ENCODE results near the gene PRKAG3. TPM values are rescaled to one million over a fixed set of nuclear protein-coding genes. Genes with fewer than 3 reads are reported as not detected.

Gene PRKAG3
- total and polyA plus RNA-seq, 2 experiments from 2014 or later, result not detected

- H3K27me3 ChIP-seq (replicated peaks; ENCODE audit: insufficient read depth), result peaks cover 64% of the 10 kb centered on the region
- H3K4me1 ChIP-seq (ENCODE audit: insufficient read depth), result no peaks in the 10 kb centered on the region
- DNase-seq, result peak; percentile 64
These were observed 45.1 kb upstream of the PRKAG3 start for GRCh38 chr2:218876562-218877219.

DNA sequence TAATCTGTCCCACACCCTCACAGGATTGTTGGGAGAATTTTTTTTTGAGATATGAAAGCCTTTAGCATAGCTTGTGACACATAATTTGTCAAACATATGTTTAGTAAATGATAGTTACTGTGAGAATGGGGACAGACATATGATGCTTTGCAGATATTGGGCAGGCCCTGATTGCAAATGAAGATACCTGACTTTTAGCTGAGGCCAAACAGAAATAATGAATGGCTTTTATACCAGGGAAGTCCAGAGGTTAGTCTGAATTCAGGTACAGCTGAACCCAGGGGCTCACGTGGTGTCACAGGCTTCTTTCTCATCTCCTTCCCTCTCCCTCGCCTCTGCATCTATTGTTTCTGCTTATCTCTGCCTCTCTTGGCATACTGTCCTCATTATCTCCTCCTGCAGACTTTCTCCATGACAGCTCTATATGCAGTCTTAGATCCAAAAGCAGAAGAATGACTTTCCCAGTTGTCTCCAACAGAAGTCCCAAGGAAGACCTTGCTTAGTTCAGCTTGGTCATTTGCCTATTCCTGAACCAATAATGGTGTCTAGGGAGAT, 44.2 kb upstream of the PRKAG3 start:
- H3K36me3 ChIP-seq (ENCODE audit: low read depth), result no peaks in the 10 kb centered on the region
- H3K4me1 ChIP-seq (ENCODE audit: insufficient read depth), result no peaks in the 10 kb centered on the region
- H4K20me1 ChIP-seq (ENCODE audit: insufficient read depth), result no peaks in the 10 kb centered on the region
- in situ Hi-C loops (cut with MboI), result no loop called here
- H3K9me2 ChIP-seq (ENCODE audit: insufficient read depth), result no peaks in the 10 kb centered on the region
- H3K79me2 ChIP-seq (ENCODE audit: insufficient read depth), result no peaks in the 10 kb centered on the region
- no peak overlapping the region for H2AFZ ChIP-seq
- H3K4me2 ChIP-seq (ENCODE audit: unreplicated experiment), result no peak overlapping the region
- no peak for TF ChIP-seq EZH2 (IDR thresholded peaks at IDR 0.05; ENCODE audit: insufficient read depth, poor library complexity, severe bottlenecking)
- TF ChIP-seq EZH2phosphoT487 (IDR thresholded peaks at IDR 0.05; ENCODE audit: insufficient read depth, low read depth), result no peak
- no peak overlapping the region for H3K4me3 ChIP-seq
- no peak overlapping the region for H3K27ac ChIP-seq
- DNase-seq, result no peak
- peaks cover 66% of the 10 kb centered on the region for H3K27me3 ChIP-seq (replicated peaks; ENCODE audit: insufficient read depth)
- WGBS, 2 experiments (ENCODE audit: low coverage in 1 of 2, low lambda C conversion rate in 2 of 2, missing lambda C conversion rate in 2 of 2), result 68 to 69% methylated on average over 2 of the region's 2 CpGs
- H3F3A ChIP-seq (ENCODE audit: insufficient read depth), result no peaks in the 10 kb centered on the region
- no peak overlapping the region for H3K9ac ChIP-seq
- no peaks in the 10 kb centered on the region for H3K9me3 ChIP-seq (ENCODE audit: low read depth)

More at GRCh38 chr2:218876562-218877219, 45.1 kb upstream of the PRKAG3 start:
- Histone ChIP-seq H3K36me3 (ENCODE audit: low read depth) (no peaks in the 10 kb centered on the region), H3K79me2 (ENCODE audit: insufficient read depth) (no peaks in the 10 kb centered on the region), H2AFZ (no peak overlapping the region), H3K9ac (no peak overlapping the region), H3K27ac (no peak overlapping the region), H3K4me3 (no peak overlapping the region), H3F3A (ENCODE audit: insufficient read depth) (no peaks in the 10 kb centered on the region), H3K4me2 (ENCODE audit: unreplicated experiment) (no peak overlapping the region), H3K9me2 (ENCODE audit: insufficient read depth) (no peaks in the 10 kb centered on the region), H3K9me3 (ENCODE audit: low read depth) (no peaks in the 10 kb centered on the region), H4K20me1 (ENCODE audit: insufficient read depth) (no peaks in the 10 kb centered on the region)
- in situ Hi-C loops (cut with MboI), result no loop called here
- 2 to 4% methylated on average over 3 of the region's 3 CpGs for WGBS, 2 experiments (ENCODE audit: low coverage in 1 of 2, low lambda C conversion rate in 2 of 2, missing lambda C conversion rate in 2 of 2)
- TF ChIP-seq EZH2phosphoT487 (IDR thresholded peaks at IDR 0.05; ENCODE audit: insufficient read depth, low read depth) (no peak), EZH2 (IDR thresholded peaks at IDR 0.05; ENCODE audit: insufficient read depth, poor library complexity, severe bottlenecking) (no peak)

DNA sequence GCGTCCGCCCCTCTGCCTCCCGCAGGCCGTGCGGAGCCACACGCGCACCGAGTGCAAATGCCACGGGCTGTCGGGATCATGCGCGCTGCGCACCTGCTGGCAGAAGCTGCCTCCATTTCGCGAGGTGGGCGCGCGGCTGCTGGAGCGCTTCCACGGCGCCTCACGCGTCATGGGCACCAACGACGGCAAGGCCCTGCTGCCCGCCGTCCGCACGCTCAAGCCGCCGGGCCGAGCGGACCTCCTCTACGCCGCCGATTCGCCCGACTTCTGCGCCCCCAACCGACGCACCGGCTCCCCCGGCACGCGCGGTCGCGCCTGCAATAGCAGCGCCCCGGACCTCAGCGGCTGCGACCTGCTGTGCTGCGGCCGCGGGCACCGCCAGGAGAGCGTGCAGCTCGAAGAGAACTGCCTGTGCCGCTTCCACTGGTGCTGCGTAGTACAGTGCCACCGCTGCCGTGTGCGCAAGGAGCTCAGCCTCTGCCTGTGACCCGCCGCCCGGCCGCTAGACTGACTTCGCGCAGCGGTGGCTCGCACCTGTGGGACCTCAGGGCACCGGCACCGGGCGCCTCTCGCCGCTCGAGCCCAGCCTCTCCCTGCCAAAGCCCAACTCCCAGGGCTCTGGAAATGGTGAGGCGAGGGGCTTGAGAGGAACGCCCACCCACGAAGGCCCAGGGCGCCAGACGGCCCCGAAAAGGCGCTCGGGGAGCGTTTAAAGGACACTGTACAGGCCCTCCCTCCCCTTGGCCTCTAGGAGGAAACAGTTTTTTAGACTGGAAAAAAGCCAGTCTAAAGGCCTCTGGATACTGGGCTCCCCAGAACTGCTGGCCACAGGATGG, 42.0 kb upstream of the PRKAG3 start:
- no peaks in the 10 kb centered on the region for H4K20me1 ChIP-seq (ENCODE audit: insufficient read depth)
- no peak overlapping the region for H3K4me2 ChIP-seq (ENCODE audit: unreplicated experiment)
- no peaks in the 10 kb centered on the region for H3K9me3 ChIP-seq (ENCODE audit: low read depth)
- in situ Hi-C loops (cut with MboI), result no loop called here
- no peaks in the 10 kb centered on the region for H3F3A ChIP-seq (ENCODE audit: insufficient read depth)
- no peaks in the 10 kb centered on the region for H3K36me3 ChIP-seq (ENCODE audit: low read depth)
- TF ChIP-seq EZH2phosphoT487 (IDR thresholded peaks at IDR 0.05; ENCODE audit: insufficient read depth, low read depth) (no peak), EZH2 (IDR thresholded peaks at IDR 0.05; ENCODE audit: insufficient read depth, poor library complexity, severe bottlenecking) (no peak)
- no peak overlapping the region for H3K4me3 ChIP-seq
- H3K27me3 ChIP-seq (replicated peaks; ENCODE audit: insufficient read depth), result peaks cover 77% of the 10 kb centered on the region
- H3K9ac ChIP-seq, result no peak overlapping the region
- no peak overlapping the region for H3K27ac ChIP-seq
- H3K79me2 ChIP-seq (ENCODE audit: insufficient read depth), result no peaks in the 10 kb centered on the region
- no peaks in the 10 kb centered on the region for H3K4me1 ChIP-seq (ENCODE audit: insufficient read depth)
- H2AFZ ChIP-seq, result no peak overlapping the region
- no peaks in the 10 kb centered on the region for H3K9me2 ChIP-seq (ENCODE audit: insufficient read depth)
- WGBS, 2 experiments (ENCODE audit: low coverage in 1 of 2, low lambda C conversion rate in 2 of 2, missing lambda C conversion rate in 2 of 2), result 11 to 16% methylated on average over 49 to 72 of the region's 86 CpGs
- no peak for DNase-seq

DNA sequence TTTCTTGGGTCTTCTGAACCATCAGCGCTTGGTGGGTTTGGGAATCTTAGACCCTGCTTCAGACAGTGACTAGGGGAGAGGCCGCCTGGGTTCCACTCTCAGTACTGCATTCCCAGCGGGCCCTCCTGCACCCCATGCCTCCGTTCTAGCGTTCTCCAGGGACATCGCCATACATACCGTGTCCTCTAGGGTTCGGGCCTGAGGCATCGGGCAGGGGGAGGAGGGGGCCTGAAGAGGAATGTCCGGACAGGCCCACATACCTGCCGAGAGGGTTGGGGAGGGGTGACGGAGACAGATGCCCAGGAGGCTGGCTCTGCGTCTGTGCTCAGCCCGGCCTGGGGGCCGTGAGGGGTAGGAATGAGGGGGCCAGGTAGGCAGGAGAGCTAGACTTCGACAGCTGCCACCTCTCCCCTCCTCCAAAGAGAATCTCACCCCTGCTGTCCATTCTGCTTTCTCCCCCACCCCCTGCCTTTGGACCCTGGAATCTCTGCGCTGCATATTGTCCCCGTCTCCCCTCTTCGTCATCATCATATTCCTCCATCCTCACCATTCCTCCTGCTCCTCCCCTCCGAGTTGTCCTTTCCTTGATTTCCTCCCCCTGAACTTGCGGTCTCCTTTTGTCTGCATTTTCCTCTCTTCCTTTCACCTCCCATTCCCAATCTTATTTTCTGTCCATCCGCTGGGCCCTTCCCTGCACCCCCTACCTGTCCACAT, 41.2 kb upstream of the PRKAG3 start:
- no peaks in the 10 kb centered on the region for H3F3A ChIP-seq (ENCODE audit: insufficient read depth)
- in situ Hi-C loops (cut with MboI), result no loop called here
- peaks cover 85% of the 10 kb centered on the region for H3K27me3 ChIP-seq (replicated peaks; ENCODE audit: insufficient read depth)
- H3K36me3 ChIP-seq (ENCODE audit: low read depth), result no peaks in the 10 kb centered on the region
- no peak overlapping the region for H3K9ac ChIP-seq
- H3K4me3 ChIP-seq, result no peak overlapping the region
- no peaks in the 10 kb centered on the region for H3K4me1 ChIP-seq (ENCODE audit: insufficient read depth)
- H3K9me2 ChIP-seq (ENCODE audit: insufficient read depth), result no peaks in the 10 kb centered on the region
- H3K9me3 ChIP-seq (ENCODE audit: low read depth), result no peaks in the 10 kb centered on the region
- H3K27ac ChIP-seq, result no peak overlapping the region
- 16 to 17% methylated on average over 19 to 22 of the region's 22 CpGs for WGBS, 2 experiments (ENCODE audit: low coverage in 1 of 2, low lambda C conversion rate in 2 of 2, missing lambda C conversion rate in 2 of 2)
- no peak for TF ChIP-seq EZH2phosphoT487 (IDR thresholded peaks at IDR 0.05; ENCODE audit: insufficient read depth, low read depth)
- peak; percentile 87 for TF ChIP-seq EZH2 (IDR thresholded peaks at IDR 0.05; ENCODE audit: insufficient read depth, poor library complexity, severe bottlenecking)
- no peak overlapping the region for H2AFZ ChIP-seq
- no peaks in the 10 kb centered on the region for H3K79me2 ChIP-seq (ENCODE audit: insufficient read depth)
- H4K20me1 ChIP-seq (ENCODE audit: insufficient read depth), result no peaks in the 10 kb centered on the region
- no peak for DNase-seq
- H3K4me2 ChIP-seq (ENCODE audit: unreplicated experiment), result no peak overlapping the region
